ENCODE measurements around the gene ZNF160.
A peak's percentile ranks its signal among the peaks of the same experiment; 100 is the strongest.

ZNF160 gene

DNA sequence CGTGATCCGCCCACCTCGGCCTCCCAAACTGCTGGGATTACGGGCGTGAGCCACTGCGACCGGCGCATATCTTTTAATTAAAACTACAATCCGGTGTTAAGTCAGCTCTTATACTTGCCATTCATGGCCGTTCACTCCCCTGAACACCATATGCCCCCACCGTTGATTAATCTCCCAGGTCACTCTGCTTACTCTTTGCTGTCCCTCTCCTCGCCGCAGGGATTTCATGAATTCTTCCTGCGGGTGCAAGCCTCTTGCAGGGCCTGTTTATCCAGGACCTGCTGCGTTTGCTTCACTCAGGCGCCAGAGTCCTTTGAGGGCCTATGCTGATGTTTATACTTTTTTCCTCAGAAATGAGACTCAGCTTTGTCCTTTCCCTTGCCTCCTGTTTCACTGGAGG is 57.7 kb downstream of the ZNF160 start:
- H3K9ac ChIP-seq (ENCODE audit: low read length): no peak overlapping the region
- H4K5ac ChIP-seq (ENCODE audit: low read length): no peak overlapping the region
- no peak overlapping the region for H2BK5ac ChIP-seq (ENCODE audit: low read length)
- H3K4me2 ChIP-seq (ENCODE audit: low read length): no peak overlapping the region
- H3K18ac ChIP-seq (ENCODE audit: low read length): no peak overlapping the region
- no peak overlapping the region for H3K27ac ChIP-seq (ENCODE audit: low read depth, low read length)
- no peaks in the 10 kb centered on the region for H3K4me1 ChIP-seq (ENCODE audit: control insufficient read depth, low read depth, low read length)
- H3K56ac ChIP-seq (ENCODE audit: low read length): no peak overlapping the region
- H4K8ac ChIP-seq (ENCODE audit: low read depth, low read length): no peak overlapping the region
- H3K4me3 ChIP-seq (ENCODE audit: low read length): no peak overlapping the region
- H3K4ac ChIP-seq (ENCODE audit: low read depth, low read length): no peak overlapping the region
- no peak overlapping the region for H3K23ac ChIP-seq (ENCODE audit: low read length)
- DNase-seq: no peak
- no peaks in the 10 kb centered on the region for H3K36me3 ChIP-seq (ENCODE audit: control insufficient read depth, insufficient read depth, low read length)
- H3K79me2 ChIP-seq (ENCODE audit: control insufficient read depth, insufficient read depth, low read length): no peaks in the 10 kb centered on the region
- no peaks in the 10 kb centered on the region for H3K79me1 ChIP-seq (ENCODE audit: low read length)
- no peak overlapping the region for H2BK15ac ChIP-seq (replicated peaks; ENCODE audit: low read depth)
- H3K27me3 ChIP-seq (ENCODE audit: insufficient read depth, low read length, poor library complexity): no peaks in the 10 kb centered on the region
- no peak overlapping the region for H2BK120ac ChIP-seq (ENCODE audit: low read depth, low read length)
- no peak overlapping the region for H2AK5ac ChIP-seq (ENCODE audit: low read length)
- WGBS (ENCODE audit: extremely low coverage, insufficient coverage, low lambda C conversion rate): no CpG with 5 or more reads among the region's 16 CpGs

DNA sequence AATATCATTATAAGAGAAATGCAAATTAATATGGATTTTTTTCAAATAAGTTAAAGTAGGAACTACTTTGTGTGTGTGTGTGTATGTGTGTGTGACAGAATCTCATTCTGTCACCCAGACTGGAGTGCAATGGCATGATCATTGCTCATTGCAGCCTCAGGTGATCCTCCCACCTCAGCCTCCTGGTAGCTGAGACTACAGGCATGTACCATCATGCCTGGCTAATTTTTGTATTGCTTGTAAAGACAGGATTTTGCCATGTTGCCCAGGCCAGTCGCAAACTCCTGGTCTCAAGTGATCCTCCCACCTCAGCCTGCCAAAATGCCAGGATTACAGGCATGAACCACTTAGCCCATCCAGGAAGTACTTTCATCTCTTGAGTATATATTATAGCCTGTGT is 61.9 kb downstream of the ZNF160 start:
- H3K18ac ChIP-seq (ENCODE audit: low read length): no peak overlapping the region
- no peak overlapping the region for H3K4me3 ChIP-seq (ENCODE audit: low read length)
- H3K79me2 ChIP-seq (ENCODE audit: control insufficient read depth, insufficient read depth, low read length): no peaks in the 10 kb centered on the region
- no peak overlapping the region for H4K8ac ChIP-seq (ENCODE audit: low read depth, low read length)
- no peaks in the 10 kb centered on the region for H3K27me3 ChIP-seq (ENCODE audit: insufficient read depth, low read length, poor library complexity)
- no peak overlapping the region for H4K5ac ChIP-seq (ENCODE audit: low read length)
- WGBS (ENCODE audit: extremely low coverage, insufficient coverage, low lambda C conversion rate): no CpG with 5 or more reads among the region's 1 CpG
- no peak overlapping the region for H3K27ac ChIP-seq (ENCODE audit: low read depth, low read length)
- H3K4me2 ChIP-seq (ENCODE audit: low read length): no peak overlapping the region
- H2BK15ac ChIP-seq (replicated peaks; ENCODE audit: low read depth): no peak overlapping the region
- no peak for DNase-seq
- no peaks in the 10 kb centered on the region for H3K79me1 ChIP-seq (ENCODE audit: low read length)
- no peaks in the 10 kb centered on the region for H3K36me3 ChIP-seq (ENCODE audit: control insufficient read depth, insufficient read depth, low read length)
- no peak overlapping the region for H3K23ac ChIP-seq (ENCODE audit: low read length)
- no peak overlapping the region for H3K9ac ChIP-seq (ENCODE audit: low read length)
- H2BK5ac ChIP-seq (ENCODE audit: low read length): no peak overlapping the region
- H3K56ac ChIP-seq (ENCODE audit: low read length): no peak overlapping the region
- H2BK120ac ChIP-seq (ENCODE audit: low read depth, low read length): no peak overlapping the region
- H3K4me1 ChIP-seq (ENCODE audit: control insufficient read depth, low read depth, low read length): no peaks in the 10 kb centered on the region
- H2AK5ac ChIP-seq (ENCODE audit: low read length): no peak overlapping the region
- no peak overlapping the region for H3K4ac ChIP-seq (ENCODE audit: low read depth, low read length)

DNA sequence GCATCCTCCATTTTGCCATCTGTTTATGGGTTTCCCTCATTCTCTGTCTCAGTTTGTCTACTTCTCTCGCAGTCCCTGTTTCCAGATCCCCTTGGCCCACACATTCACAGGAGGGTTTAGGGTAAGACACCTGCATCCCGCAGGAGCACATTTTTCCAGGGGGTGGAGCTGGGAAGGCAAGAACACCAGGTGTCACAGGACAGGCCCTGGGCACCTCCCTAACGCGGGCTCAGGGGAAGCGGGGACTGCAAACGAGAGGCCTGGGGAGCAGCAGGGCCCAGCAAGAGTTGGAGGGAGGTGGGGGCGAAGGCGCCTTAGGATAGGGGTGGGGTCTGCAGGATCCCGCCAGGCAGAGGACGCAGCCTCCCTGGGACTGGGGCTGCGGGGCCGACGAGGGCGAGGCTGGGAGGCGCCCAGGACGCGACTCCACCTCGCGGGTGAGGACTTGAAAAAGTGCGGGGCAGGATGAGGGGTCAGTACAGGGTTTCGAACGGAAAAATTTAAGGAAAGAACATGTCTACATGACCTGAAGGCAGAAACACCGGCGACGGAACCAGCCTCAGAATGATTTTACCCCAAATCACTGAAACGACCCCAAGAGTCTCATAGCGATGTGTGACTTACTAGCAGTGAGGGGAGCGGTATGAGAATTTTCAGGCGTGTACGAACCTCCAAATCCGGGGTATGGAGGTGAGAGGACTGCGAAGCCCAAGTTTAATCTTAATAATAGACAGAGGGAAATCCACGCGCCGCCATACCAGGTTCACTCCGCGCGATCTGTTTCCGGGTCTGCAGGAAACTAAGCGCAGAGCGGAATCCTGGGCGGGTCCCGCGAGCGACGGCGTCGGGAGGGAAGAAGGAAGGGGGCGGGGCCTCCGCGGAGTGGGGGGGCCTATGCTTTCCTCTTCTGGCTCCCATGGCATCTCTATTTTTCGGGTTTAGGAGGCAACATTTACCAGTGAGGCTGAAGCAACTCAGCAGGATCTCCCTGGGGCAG is 65.8 kb downstream of the ZNF160 start:
- Histone ChIP-seq H3K36me3 (ENCODE audit: control insufficient read depth, insufficient read depth, low read length) (no peaks in the 10 kb centered on the region), H2BK120ac (ENCODE audit: low read depth, low read length) (no peak overlapping the region), H3K27ac (ENCODE audit: low read depth, low read length) (no peak overlapping the region), H3K4ac (ENCODE audit: low read depth, low read length) (no peak overlapping the region), H3K18ac (ENCODE audit: low read length) (no peak overlapping the region), H4K5ac (ENCODE audit: low read length) (no peak overlapping the region), H2BK15ac (replicated peaks; ENCODE audit: low read depth) (no peak overlapping the region), H2BK5ac (ENCODE audit: low read length) (no peak overlapping the region), H3K4me2 (ENCODE audit: low read length) (no peak overlapping the region), H4K8ac (ENCODE audit: low read depth, low read length) (no peak overlapping the region), H3K4me1 (ENCODE audit: control insufficient read depth, low read depth, low read length) (no peaks in the 10 kb centered on the region), H3K56ac (ENCODE audit: low read length) (no peak overlapping the region), H2AK5ac (ENCODE audit: low read length) (no peak overlapping the region), H3K79me2 (ENCODE audit: control insufficient read depth, insufficient read depth, low read length) (no peaks in the 10 kb centered on the region), H3K23ac (ENCODE audit: low read length) (no peak overlapping the region), H3K27me3 (ENCODE audit: insufficient read depth, low read length, poor library complexity) (no peaks in the 10 kb centered on the region), H3K79me1 (ENCODE audit: low read length) (no peaks in the 10 kb centered on the region), H3K9ac (ENCODE audit: low read length) (peak overlapping the region; percentile 42), H3K4me3 (ENCODE audit: low read length) (peak overlapping the region; percentile 39)
- WGBS (ENCODE audit: extremely low coverage, insufficient coverage, low lambda C conversion rate): no CpG with 5 or more reads among the region's 52 CpGs
- DNase-seq: no peak

DNA sequence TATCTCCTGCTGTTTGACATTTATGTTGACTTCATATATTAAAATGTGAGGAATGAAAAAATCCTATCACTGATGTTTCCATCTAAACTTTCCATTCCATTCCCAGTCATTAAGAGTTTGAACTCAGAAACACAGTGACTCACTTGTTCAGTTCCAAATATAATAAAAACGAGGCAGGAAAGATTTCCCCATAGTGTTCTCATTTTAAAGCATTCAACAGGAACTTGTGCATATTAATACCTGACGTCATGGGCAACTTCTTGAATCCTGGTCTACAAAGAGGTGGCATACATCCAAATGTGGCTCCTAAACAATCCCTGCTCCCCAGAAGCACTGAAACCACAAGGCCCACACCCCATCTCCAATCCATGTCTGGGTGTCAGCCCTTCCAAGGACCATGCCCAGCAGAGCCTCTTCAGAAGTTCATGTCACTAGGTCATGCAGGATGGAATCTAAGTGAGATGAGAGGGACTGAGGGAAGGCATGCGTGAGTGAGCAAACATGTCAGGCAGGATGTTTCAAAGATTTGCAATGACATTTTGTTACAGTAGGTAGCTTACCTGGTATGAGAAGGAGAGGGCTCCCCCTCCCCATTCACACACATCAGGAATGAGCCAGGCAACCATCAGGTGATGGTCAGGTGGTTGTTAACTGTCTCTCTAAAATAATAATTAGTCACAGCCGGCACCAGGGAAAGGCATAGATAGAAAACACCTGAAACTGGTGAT is 68.1 kb downstream of the ZNF160 start:
- Histone ChIP-seq H2BK15ac (replicated peaks; ENCODE audit: low read depth) (no peak overlapping the region), H3K4me1 (ENCODE audit: control insufficient read depth, low read depth, low read length) (no peaks in the 10 kb centered on the region), H3K27me3 (ENCODE audit: insufficient read depth, low read length, poor library complexity) (no peaks in the 10 kb centered on the region), H3K79me1 (ENCODE audit: low read length) (no peaks in the 10 kb centered on the region), H3K27ac (ENCODE audit: low read depth, low read length) (no peak overlapping the region), H3K4ac (ENCODE audit: low read depth, low read length) (no peak overlapping the region), H3K79me2 (ENCODE audit: control insufficient read depth, insufficient read depth, low read length) (no peaks in the 10 kb centered on the region), H2AK5ac (ENCODE audit: low read length) (no peak overlapping the region), H4K5ac (ENCODE audit: low read length) (no peak overlapping the region), H3K23ac (ENCODE audit: low read length) (no peak overlapping the region), H3K9ac (ENCODE audit: low read length) (no peak overlapping the region), H3K4me2 (ENCODE audit: low read length) (no peak overlapping the region), H2BK120ac (ENCODE audit: low read depth, low read length) (no peak overlapping the region), H3K4me3 (ENCODE audit: low read length) (no peak overlapping the region), H3K18ac (ENCODE audit: low read length) (no peak overlapping the region), H2BK5ac (ENCODE audit: low read length) (no peak overlapping the region), H3K36me3 (ENCODE audit: control insufficient read depth, insufficient read depth, low read length) (no peaks in the 10 kb centered on the region), H4K8ac (ENCODE audit: low read depth, low read length) (no peak overlapping the region), H3K56ac (ENCODE audit: low read length) (no peak overlapping the region)
- no peak for DNase-seq
- WGBS (ENCODE audit: extremely low coverage, insufficient coverage, low lambda C conversion rate): no CpG with 5 or more reads among the region's 4 CpGs

DNA sequence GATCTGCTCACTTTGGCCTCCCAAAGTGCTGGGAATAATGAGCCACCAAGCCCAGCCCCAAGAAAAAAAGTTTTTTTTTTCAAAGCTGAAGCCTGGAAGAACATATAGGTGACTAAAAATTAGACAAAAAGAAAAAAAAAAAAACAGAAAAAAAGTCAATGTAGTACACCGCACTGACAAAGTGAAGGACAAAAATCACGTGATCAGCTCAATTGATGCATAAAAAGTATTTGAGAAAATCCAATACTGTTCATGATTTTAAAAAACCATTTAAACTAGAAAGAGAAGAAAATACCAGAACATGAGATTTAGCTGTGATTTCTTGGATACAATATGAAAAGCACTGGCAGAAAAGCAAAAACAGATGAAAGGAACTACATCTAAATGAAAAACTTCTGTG is 69.2 kb downstream of the ZNF160 start:
- H4K5ac ChIP-seq (ENCODE audit: low read length): no peak overlapping the region
- no peak for DNase-seq
- no peak overlapping the region for H3K27ac ChIP-seq (ENCODE audit: low read depth, low read length)
- WGBS (ENCODE audit: extremely low coverage, insufficient coverage, low lambda C conversion rate): no CpG with 5 or more reads among the region's 2 CpGs
- H3K4me2 ChIP-seq (ENCODE audit: low read length): no peak overlapping the region
- no peak overlapping the region for H3K4ac ChIP-seq (ENCODE audit: low read depth, low read length)
- no peak overlapping the region for H2BK15ac ChIP-seq (replicated peaks; ENCODE audit: low read depth)
- no peak overlapping the region for H2AK5ac ChIP-seq (ENCODE audit: low read length)
- no peaks in the 10 kb centered on the region for H3K79me1 ChIP-seq (ENCODE audit: low read length)
- no peak overlapping the region for H4K8ac ChIP-seq (ENCODE audit: low read depth, low read length)
- no peak overlapping the region for H3K9ac ChIP-seq (ENCODE audit: low read length)
- H3K4me1 ChIP-seq (ENCODE audit: control insufficient read depth, low read depth, low read length): no peaks in the 10 kb centered on the region
- no peaks in the 10 kb centered on the region for H3K27me3 ChIP-seq (ENCODE audit: insufficient read depth, low read length, poor library complexity)
- no peak overlapping the region for H3K56ac ChIP-seq (ENCODE audit: low read length)
- H3K23ac ChIP-seq (ENCODE audit: low read length): no peak overlapping the region
- H3K18ac ChIP-seq (ENCODE audit: low read length): no peak overlapping the region
- H3K4me3 ChIP-seq (ENCODE audit: low read length): no peak overlapping the region
- H3K79me2 ChIP-seq (ENCODE audit: control insufficient read depth, insufficient read depth, low read length): no peaks in the 10 kb centered on the region
- no peak overlapping the region for H2BK120ac ChIP-seq (ENCODE audit: low read depth, low read length)
- H2BK5ac ChIP-seq (ENCODE audit: low read length): no peak overlapping the region
- no peaks in the 10 kb centered on the region for H3K36me3 ChIP-seq (ENCODE audit: control insufficient read depth, insufficient read depth, low read length)
